Peyer's patch (tissue), 4 donors: Measurements from ENCODE around the gene OPTN.

Source experiments
- CTCF ChIP-seq, 6 experiments: fragments of 450-650 bp in 4 of 6; fragments of 200-600 bp in 2 of 6; sonication (generic) in 1 of 6; IDR thresholded peaks; one replicate each; pipeline ENCODE4 v1.5.1; 2017 to 2019; ENCODE audit warnings: antibody characterized with exemption in 6 of 6, mild to moderate bottlenecking in 3 of 6, moderate library complexity in 1 of 6
- POLR2A ChIP-seq, 2 donors: fragments of 450-650 bp; IDR thresholded peaks; one replicate each; pipeline ENCODE4 v1.5.1; 2017; ENCODE audit warnings: antibody characterized with exemption in 2 of 2, mild to moderate bottlenecking in 2 of 2, moderate library complexity in 2 of 2

- TF ChIP-seq CTCF (IDR thresholded peaks at IDR 0.05) (no peak), POLR2A (IDR thresholded peaks at IDR 0.05) (no peak)
Observed at GRCh38 chr10:13087986-13088618, 11.9 kb upstream of the OPTN start.
